Central memory CD8-positive, alpha-beta T cell (primary cell): ENCODE results near the gene AP3S2.
A peak's percentile ranks its signal among the peaks of the same experiment; 100 is the strongest.

Experiments used
- ATAC-seq: fragments of 150-1000 bp; cut with Tn5 transposase; replicated peaks from 2 replicates; pipeline ENCODE4 v1.10.0; 2022; ENCODE audit warnings: mild to moderate bottlenecking, moderate FRiP score, moderate number of reproducible peaks; ENCODE audit not compliant: poor library complexity, severe bottlenecking; ENCODE audit errors: extremely low read depth
- DNase-seq, 2 donors: peaks; one replicate each; pipeline ENCODE4 v3.0.0; 2021; ENCODE audit warnings: low spot score in 2 of 2
- H3K27ac Mint-ChIP-seq: one replicate; pipeline ENCODE4 v1.8.0; 2022; ENCODE audit warnings: low read depth, mild to moderate bottlenecking, moderate library complexity, mixed read lengths
- H3K27me3 Mint-ChIP-seq: one replicate; pipeline ENCODE4 v1.8.0; 2022; ENCODE audit warnings: mixed read lengths
- H3K36me3 Mint-ChIP-seq: one replicate; pipeline ENCODE4 v1.8.0; 2022; ENCODE audit warnings: mild to moderate bottlenecking, moderate library complexity, mixed read lengths; ENCODE audit not compliant: insufficient read depth
- H3K4me1 Mint-ChIP-seq: one replicate; pipeline ENCODE4 v1.8.0; 2022; ENCODE audit warnings: mixed read lengths
- H3K4me3 Mint-ChIP-seq: one replicate; pipeline ENCODE4 v1.8.0; 2022; ENCODE audit warnings: mild to moderate bottlenecking, moderate library complexity, mixed read lengths
- H3K9me3 Mint-ChIP-seq: one replicate; pipeline ENCODE4 v1.8.0; 2022; ENCODE audit warnings: mixed read lengths

AP3S2 gene

DNA sequence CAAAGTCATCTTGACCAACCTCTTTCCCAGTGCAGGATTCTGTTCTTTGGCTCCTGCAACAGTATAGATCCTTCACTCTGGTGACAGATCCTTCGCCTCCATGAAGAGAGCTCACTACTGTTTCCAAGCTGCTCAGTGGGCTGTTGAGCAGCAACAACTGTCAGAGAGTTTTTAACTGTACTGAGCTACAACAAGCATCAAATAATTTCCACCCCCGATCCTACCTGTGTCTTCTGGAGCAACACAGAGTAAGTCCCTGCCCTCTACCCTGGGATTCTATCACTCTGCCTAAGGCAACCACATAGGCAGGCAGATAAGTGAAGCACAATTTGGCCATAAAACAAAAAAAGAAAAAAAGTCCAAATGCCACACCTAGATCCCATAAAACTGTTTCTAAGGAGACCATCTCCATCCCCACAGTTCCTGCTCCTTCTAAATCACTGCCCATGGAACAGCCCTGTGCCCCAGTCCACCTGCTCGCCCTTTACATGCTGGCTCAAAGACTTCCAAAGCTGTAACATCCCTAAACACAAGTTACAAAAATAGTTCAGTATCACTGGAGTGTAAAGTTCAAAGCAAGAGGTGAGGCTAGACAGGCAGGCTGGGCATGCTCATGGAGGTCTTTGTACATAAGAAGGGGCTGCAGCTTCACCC lies 41.3 kb downstream of the AP3S2 start:
- no peaks in the 10 kb centered on the region for H3K4me1 Mint-ChIP-seq
- DNase-seq (no peak), ATAC-seq (no peak)
- H3K27ac Mint-ChIP-seq = peak overlapping the region; percentile 41
- peaks cover 16% of the 10 kb centered on the region for H3K36me3 Mint-ChIP-seq
- no peaks in the 10 kb centered on the region for H3K27me3 Mint-ChIP-seq
- H3K9me3 Mint-ChIP-seq = no peaks in the 10 kb centered on the region
- H3K4me3 Mint-ChIP-seq = no peak overlapping the region

DNA sequence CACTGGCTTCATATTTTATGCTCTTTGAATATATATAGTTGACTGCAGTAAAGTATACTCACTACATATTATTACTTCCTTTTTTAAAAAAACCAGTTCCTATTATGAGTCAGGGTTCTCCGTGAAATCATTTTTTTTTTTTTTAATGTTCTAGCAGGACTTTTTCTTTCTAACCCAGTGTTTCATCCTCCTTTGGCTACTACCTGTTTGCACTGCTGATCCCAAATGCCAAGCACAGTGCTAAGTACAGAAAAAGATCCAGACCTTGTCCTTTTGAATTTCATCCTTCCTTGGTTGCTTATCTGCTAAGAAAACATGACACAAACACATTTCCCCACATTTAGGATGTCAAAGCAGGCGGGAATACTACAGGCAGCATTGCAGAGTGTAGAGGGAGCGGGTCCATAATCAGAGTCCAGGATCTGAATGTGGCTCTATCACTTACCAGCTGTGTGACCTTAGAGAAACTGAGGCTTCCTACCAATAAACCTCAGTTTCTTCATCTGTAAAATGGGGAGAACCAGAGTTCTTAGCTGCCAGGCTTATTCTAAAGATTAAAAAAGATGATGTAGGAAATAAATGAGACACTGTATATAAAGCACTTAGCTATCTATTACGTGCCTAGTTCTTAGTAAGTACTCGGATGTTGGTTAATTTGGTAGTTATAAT lies 42.0 kb downstream of the AP3S2 start:
- Mint-ChIP-seq H3K4me3 (no peak overlapping the region), H3K36me3 (peaks cover 16% of the 10 kb centered on the region), H3K4me1 (no peaks in the 10 kb centered on the region), H3K27me3 (no peaks in the 10 kb centered on the region), H3K27ac (no peak overlapping the region), H3K9me3 (no peaks in the 10 kb centered on the region)
- no peak for DNase-seq
- ATAC-seq = no peak

DNA sequence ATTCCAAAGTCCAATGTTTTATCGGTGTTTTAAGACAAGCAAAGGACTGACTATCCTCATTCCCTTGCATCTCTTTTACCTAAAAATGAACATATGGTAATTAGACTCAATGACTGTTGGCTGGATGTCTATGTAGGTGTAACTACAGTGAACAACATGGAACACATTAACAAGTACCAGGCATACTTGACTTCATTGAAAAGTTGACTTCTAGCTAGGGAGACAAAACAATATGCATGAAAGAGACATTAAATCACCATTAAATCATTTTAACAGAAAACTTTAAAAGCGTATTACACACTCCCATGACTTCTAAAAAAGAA lies 44.9 kb downstream of the AP3S2 start:
- H3K36me3 Mint-ChIP-seq = peaks cover 25% of the 10 kb centered on the region
- no peak for DNase-seq
- no peaks in the 10 kb centered on the region for H3K9me3 Mint-ChIP-seq
- H3K27ac Mint-ChIP-seq = peak overlapping the region; percentile 23
- H3K4me1 Mint-ChIP-seq = no peaks in the 10 kb centered on the region
- H3K4me3 Mint-ChIP-seq = no peak overlapping the region
- no peaks in the 10 kb centered on the region for H3K27me3 Mint-ChIP-seq
- ATAC-seq = no peak

DNA sequence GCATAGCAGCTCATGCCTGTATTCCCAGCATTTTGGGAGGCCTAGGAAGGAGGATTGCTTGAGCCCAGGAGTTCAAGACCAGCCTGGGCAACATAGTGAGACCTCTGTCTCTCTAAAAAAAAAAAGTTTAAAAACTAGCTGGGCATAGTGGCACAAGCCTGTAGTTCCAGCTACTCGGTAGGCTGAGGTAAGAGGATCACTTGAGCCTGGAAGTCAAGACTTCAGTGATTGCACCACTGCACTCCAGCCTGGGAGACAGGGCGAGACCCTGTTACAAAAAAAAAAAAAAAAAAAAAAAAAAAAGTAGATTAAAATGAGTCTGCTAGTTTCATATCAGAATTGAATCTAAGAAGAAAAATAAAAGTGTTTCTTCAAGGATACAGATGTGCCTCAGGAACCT lies 46.7 kb downstream of the AP3S2 start:
- no peaks in the 10 kb centered on the region for H3K27me3 Mint-ChIP-seq
- DNase-seq = no peak
- no peaks in the 10 kb centered on the region for H3K9me3 Mint-ChIP-seq
- ATAC-seq = no peak
- no peak overlapping the region for H3K27ac Mint-ChIP-seq
- H3K36me3 Mint-ChIP-seq = peaks cover 21% of the 10 kb centered on the region
- H3K4me3 Mint-ChIP-seq = no peak overlapping the region
- no peaks in the 10 kb centered on the region for H3K4me1 Mint-ChIP-seq

DNA sequence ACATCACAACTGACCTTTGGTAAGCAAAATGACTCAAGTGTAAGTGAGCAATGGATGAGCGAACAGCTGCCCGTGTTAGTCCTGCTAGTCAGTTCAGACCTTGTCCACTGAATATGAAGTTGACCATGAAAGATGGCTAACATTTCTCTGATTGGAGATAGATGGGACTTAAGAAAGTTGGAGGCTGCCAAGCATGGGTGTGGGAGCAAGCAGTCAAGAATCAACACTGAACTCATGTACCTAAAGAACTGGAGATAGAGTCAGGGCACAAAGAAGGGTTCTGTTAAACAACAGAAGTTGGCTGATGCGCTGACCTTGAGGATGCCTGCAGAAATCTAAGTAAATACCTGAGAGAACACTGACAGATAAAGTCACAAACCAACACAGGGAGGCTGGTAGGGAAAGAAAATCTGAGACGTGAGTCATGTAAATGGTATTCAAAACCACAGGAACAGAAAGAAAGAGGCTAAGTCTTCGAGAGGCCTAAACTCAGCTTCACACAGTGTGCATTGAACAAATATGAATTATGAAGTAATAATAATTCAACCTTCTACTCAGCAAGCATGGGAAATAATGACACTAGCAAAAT lies 48.4 kb downstream of the AP3S2 start:
- ATAC-seq = no peak
- no peaks in the 10 kb centered on the region for H3K4me1 Mint-ChIP-seq
- H3K9me3 Mint-ChIP-seq = no peaks in the 10 kb centered on the region
- no peak overlapping the region for H3K4me3 Mint-ChIP-seq
- H3K36me3 Mint-ChIP-seq = peaks cover 24% of the 10 kb centered on the region
- no peak for DNase-seq
- no peak overlapping the region for H3K27ac Mint-ChIP-seq
- H3K27me3 Mint-ChIP-seq = no peaks in the 10 kb centered on the region

DNA sequence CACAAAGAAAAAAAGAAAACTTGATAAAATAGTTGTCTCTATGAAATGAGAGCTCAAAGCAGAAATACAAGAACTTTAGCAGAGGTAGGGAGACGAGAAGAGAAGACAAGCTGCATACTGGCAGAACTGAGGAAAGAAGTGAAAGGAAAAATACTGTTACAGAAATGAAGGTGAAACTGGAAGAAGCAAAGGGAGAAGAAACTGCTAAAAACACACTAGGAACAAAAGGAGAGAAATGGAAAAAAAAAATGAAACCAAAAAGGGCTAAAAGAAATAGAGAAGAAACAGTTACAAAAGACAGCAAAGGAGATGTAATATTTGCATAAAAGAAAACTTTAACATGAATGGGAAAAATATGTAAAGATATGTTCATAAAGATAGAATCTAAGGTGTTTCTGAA lies 51.8 kb downstream of the AP3S2 start:
- Mint-ChIP-seq H3K9me3 (no peaks in the 10 kb centered on the region), H3K27ac (no peak overlapping the region), H3K27me3 (no peaks in the 10 kb centered on the region), H3K36me3 (peaks cover 24% of the 10 kb centered on the region), H3K4me1 (no peaks in the 10 kb centered on the region), H3K4me3 (no peak overlapping the region)
- ATAC-seq = no peak
- no peak for DNase-seq

DNA sequence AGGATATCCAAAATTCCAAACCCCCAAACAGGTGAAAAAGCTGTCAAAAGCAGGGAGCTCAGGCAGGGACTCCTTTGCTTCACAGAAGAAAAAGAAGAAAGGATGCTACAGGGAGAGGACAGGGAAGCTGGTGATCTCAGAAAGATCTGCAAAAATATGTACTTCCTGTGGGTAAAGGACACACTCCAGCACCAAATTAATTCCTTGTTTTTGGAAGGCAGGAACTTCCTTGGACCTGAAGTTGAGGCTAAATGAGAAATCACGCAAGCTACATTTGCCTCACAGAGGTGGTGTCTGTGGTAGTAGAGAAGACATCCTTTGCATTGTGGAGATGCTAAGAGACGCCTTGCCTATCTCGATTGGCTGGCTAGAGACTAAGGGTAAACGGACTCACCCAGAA lies 52.5 kb downstream of the AP3S2 start:
- Mint-ChIP-seq H3K27ac (no peak overlapping the region), H3K4me1 (no peaks in the 10 kb centered on the region)

DNA sequence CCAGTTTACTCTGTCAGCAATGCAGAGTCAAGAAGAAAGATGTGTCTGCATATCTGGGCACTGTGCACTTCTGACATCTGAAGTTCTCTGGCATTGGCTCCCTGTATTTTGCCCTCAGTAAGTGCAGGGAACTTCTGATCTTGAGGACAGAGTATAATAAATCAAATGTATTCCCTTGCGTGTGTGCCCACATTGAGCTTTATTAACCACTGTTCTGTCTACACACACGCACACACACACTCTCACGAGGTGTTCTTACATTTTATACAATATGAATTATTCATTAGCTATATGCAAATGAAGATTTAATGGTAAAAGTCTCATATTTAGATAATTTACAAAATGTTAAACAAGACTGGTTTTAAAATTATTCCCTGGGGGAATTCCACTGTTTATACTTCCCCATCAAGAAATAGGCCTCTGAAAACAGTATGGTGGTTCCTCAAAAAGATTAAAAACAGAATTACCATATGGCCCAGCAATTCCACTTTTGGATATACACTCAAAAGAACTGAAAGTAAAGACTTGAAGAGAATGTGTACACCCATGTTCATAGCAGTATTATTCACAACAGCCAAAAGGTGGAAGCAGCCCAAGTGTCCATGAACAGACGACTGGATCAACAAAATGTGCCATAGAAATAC lies 54.5 kb downstream of the AP3S2 start:
- DNase-seq (no peak), ATAC-seq (no peak)
- H3K27me3 Mint-ChIP-seq = no peaks in the 10 kb centered on the region
- H3K9me3 Mint-ChIP-seq = no peaks in the 10 kb centered on the region
- H3K4me3 Mint-ChIP-seq = no peak overlapping the region
- H3K4me1 Mint-ChIP-seq = no peaks in the 10 kb centered on the region
- H3K27ac Mint-ChIP-seq = no peak overlapping the region
- peaks cover 33% of the 10 kb centered on the region for H3K36me3 Mint-ChIP-seq

More for the DNA sequence above, 52.5 kb downstream of the AP3S2 start:
- no peak overlapping the region for H3K4me3 Mint-ChIP-seq
- no peaks in the 10 kb centered on the region for H3K27me3 Mint-ChIP-seq
- ATAC-seq = no peak
- peaks cover 26% of the 10 kb centered on the region for H3K36me3 Mint-ChIP-seq
- no peaks in the 10 kb centered on the region for H3K9me3 Mint-ChIP-seq
- no peak for DNase-seq

DNA sequence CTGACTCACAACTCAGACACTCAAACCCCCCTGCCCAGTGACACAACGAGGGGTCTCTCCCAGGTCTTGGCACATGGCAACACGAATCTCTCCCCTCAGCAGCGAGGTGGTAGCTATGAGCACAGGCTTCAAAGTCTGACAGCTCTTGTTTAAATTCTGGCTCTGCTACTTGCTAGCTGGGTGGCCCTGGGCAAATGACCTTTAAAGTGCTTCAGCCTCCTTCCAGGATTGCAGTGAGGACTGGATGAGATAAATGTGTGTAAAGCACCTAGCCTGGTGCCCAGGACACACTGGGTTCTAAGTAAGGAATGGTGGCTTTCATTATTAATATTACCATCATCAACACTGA lies 56.0 kb downstream of the AP3S2 start:
- Mint-ChIP-seq H3K27ac (no peak overlapping the region), H3K4me1 (no peaks in the 10 kb centered on the region), H3K36me3 (peaks cover 34% of the 10 kb centered on the region), H3K4me3 (no peak overlapping the region), H3K9me3 (no peaks in the 10 kb centered on the region), H3K27me3 (no peaks in the 10 kb centered on the region)
- ATAC-seq (no peak), DNase-seq (no peak)

DNA sequence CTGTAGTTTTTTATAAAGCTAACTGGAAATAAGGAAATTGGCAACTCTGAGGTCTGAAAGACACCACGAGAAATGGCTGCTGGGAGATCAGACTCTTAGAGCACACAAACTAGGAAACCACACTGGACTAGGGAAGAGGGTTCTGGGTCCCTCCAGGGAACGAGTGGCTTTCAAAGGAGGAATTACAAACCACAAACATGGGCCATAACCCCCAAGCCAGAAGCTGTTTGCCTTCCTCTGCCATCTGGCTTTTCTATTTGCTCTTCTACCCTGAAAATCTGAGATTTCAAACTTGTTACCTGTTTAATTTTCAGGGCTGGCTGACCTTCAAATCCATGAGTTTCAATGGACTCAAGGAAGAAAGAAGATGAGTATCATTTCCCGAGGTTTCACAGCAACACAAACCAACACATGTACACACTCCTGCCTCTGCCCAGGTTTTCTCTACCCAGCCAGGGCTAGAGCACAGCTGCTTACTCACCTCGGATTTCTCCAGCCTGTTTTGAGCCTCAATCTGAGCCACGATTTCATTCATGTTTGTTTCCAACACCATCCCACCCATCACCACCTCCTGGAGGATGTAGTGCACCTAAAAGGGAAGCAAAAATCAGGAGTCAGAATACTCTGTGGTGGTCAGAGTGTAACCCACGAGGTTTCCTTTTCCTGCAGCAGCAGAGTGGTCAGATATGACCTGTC lies 56.5 kb downstream of the AP3S2 start:
- no peaks in the 10 kb centered on the region for H3K4me1 Mint-ChIP-seq
- no peak overlapping the region for H3K27ac Mint-ChIP-seq
- no peaks in the 10 kb centered on the region for H3K27me3 Mint-ChIP-seq
- DNase-seq (no peak), ATAC-seq (no peak)
- peaks cover 35% of the 10 kb centered on the region for H3K36me3 Mint-ChIP-seq
- H3K4me3 Mint-ChIP-seq = no peak overlapping the region
- H3K9me3 Mint-ChIP-seq = no peaks in the 10 kb centered on the region

DNA sequence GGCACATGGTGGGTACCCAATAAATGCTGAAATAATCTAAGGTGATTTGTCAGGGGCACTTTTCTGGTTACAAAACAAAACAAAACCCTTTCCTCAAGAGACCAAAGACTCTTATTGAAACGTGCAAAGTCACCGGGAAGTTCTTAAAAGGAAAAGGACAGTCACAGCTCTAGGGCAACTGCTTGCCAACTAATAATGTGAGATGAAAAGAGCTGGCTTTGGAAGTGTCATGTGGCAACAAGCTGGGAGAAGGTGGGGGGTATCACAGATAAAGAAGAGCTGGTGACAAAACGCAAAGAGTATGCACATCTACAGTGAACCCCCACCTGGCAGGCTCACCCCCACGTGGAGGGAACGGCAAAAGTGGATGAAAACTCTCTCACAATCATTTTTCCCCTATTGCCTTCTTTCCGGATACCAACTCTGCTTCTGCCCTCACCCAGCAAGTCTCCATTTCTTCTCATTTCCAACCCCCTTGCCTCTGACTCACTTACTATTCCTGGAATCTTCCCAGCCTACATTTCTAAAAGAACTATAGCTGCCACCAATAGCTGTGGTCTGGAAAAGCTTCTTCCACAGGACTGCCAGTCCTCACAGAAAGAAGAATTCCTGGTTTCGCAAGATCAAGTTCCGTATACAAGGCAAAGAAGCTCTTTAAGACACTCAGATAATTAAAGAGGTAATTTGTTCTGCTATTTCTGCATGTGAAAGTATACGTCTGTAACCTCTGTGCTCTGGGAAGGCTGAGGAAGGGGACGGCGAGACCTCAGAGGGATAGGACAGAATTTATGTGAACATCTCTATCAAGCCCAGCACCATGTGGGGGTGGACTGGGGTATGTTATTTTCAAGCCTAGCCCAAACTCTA lies 57.3 kb downstream of the AP3S2 start:
- H3K4me3 Mint-ChIP-seq = no peak overlapping the region
- H3K27me3 Mint-ChIP-seq = no peaks in the 10 kb centered on the region
- no peaks in the 10 kb centered on the region for H3K9me3 Mint-ChIP-seq
- H3K36me3 Mint-ChIP-seq = peaks cover 35% of the 10 kb centered on the region
- no peaks in the 10 kb centered on the region for H3K4me1 Mint-ChIP-seq
- DNase-seq = no peak
- ATAC-seq = no peak
- H3K27ac Mint-ChIP-seq = no peak overlapping the region

DNA sequence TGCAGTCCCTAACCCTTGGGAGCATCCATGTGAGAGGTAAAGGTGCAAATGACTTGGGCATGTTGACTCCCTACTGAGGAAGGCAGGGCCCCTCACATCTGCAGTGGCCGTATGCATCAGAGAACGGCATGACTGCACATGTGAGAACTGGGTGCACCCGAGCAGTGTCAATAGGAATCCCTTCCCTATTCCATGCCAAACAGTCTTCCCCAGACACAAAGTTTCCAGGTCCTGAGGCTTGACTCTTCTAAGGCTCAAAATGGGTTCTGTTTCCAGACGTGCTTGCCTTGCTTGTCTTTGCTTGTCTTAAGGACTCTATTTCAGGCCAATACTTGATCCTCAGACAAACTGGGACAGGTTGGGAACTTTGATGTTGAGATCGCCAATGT lies 58.6 kb downstream of the AP3S2 start:
- ATAC-seq = no peak
- DNase-seq = no peak
- Mint-ChIP-seq H3K27me3 (no peaks in the 10 kb centered on the region), H3K27ac (no peak overlapping the region), H3K4me3 (no peak overlapping the region), H3K9me3 (no peaks in the 10 kb centered on the region), H3K36me3 (peaks cover 35% of the 10 kb centered on the region), H3K4me1 (no peaks in the 10 kb centered on the region)
